Gastroesophageal sphincter (tissue), 3 donors: ENCODE results near the gene EPHA4.

Experiments used
- POLR2A ChIP-seq, 2 donors: fragments of 450-650 bp; IDR thresholded peaks; one replicate each; pipeline ENCODE4 v1.6.1; 2017; ENCODE audit warnings: antibody characterized with exemption in 2 of 2, mild to moderate bottlenecking in 2 of 2, moderate library complexity in 1 of 2
- POLR2AphosphoS5 ChIP-seq: sonication (generic); formaldehyde crosslinking; IDR thresholded peaks from one replicate; pipeline ENCODE4 v1.6.1; 2017; ENCODE audit warnings: antibody characterized with exemption
- TF ChIP-seq, protein P1 (sequence below), 4 experiments: fragments of 200-600 bp in 2 of 4; fragments of 450-650 bp in 2 of 4; sonication (generic) in 1 of 4; IDR thresholded peaks; one replicate each; pipeline ENCODE4 v1.5.1; 2017 to 2019; ENCODE audit warnings: antibody characterized with exemption in 4 of 4, mild to moderate bottlenecking in 2 of 4, moderate library complexity in 2 of 4

DNA sequence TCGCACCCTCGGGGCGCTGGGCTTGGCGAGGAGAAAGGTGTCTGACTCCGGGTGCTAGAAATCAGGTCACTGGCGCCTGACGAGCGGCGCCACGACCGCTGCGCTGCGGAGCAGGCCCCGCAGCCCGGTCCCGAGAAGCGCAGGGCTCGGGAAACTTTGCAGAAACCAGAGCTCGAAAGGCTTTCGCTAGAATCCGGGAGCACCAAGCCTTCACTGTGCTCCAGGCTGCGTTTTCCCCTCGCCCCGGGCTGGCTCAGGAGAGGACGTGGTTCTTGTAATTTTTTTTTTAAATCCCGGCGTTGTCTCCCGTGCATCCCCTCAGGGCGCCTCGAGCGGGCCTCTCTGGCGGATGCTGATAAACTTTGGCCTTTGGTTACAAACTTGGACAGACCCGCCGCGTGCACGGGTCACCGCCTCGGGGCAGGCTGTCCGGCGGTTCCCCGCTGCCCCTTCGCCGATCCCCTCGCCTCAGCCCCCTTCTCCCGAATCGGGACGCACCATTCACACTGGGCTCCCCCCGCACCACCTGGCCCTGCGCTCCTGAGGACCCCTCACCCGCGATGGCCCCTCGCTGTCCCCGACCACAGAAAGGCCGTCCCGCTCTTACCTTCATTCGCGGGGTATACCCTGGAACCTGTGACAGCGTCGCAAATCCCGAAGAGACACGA, 419 bp downstream of the EPHA4 start:
- TF ChIP-seq, protein P1, sequence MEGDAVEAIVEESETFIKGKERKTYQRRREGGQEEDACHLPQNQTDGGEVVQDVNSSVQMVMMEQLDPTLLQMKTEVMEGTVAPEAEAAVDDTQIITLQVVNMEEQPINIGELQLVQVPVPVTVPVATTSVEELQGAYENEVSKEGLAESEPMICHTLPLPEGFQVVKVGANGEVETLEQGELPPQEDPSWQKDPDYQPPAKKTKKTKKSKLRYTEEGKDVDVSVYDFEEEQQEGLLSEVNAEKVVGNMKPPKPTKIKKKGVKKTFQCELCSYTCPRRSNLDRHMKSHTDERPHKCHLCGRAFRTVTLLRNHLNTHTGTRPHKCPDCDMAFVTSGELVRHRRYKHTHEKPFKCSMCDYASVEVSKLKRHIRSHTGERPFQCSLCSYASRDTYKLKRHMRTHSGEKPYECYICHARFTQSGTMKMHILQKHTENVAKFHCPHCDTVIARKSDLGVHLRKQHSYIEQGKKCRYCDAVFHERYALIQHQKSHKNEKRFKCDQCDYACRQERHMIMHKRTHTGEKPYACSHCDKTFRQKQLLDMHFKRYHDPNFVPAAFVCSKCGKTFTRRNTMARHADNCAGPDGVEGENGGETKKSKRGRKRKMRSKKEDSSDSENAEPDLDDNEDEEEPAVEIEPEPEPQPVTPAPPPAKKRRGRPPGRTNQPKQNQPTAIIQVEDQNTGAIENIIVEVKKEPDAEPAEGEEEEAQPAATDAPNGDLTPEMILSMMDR (IDR thresholded peaks at IDR 0.05), result no peak
- no peak for TF ChIP-seq POLR2AphosphoS5
- no peak for TF ChIP-seq POLR2A (IDR thresholded peaks at IDR 0.05)
